IPS-18c (cell line): ENCODE results near the gene ZNF215.
A peak's percentile ranks its signal among the peaks of the same experiment; 100 is the strongest.
"Not testable (repeated sequence)": the region's sequence is repeated elsewhere in the genome, so short reads cannot be mapped to it uniquely, and the experiment has no call there.

Experiments
- H3K4me3 ChIP-seq: 2 replicates; pipeline ENCODE4 v1.7.0; 2013; ENCODE audit warnings: low read depth, mild to moderate bottlenecking, low read length, moderate library complexity; ENCODE audit not compliant: insufficient read depth
- H3K9me3 ChIP-seq: one replicate; pipeline ENCODE4 v1.6.1; 2013; ENCODE audit warnings: mild to moderate bottlenecking, low read length, moderate library complexity; ENCODE audit not compliant: control insufficient read depth, insufficient read depth

Gene ZNF215

GRCh38 chr11:6927030-6927617 is 898 bp downstream of the ZNF215 start:
- Histone ChIP-seq H3K9me3 (no peaks in the 10 kb centered on the region), H3K4me3 (peak overlapping the region; percentile 97)

DNA sequence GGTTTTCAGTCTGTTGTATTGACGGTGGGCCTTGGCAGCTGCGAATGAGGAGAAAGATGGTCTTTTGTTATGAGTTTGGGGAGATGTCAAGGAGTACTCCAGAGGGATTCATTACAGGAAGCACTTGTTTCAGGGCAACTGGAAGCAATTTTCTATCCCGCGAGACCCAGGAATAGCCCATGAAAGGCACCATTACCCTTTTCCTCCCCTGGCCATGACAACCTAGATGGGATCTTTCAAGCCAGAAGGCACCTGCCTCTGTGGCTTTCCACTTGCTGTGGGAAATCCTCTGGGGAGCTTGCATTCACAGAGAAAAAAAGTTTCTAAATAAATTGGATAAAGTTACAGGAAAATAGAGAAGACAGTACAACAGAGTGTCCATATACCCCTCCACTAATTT is 2.7 kb downstream of the ZNF215 start:
- Histone ChIP-seq H3K9me3 (no peaks in the 10 kb centered on the region), H3K4me3 (no peak overlapping the region)

- Histone ChIP-seq H3K9me3 (no peaks in the 10 kb centered on the region), H3K4me3 (no peak overlapping the region)
Measured at GRCh38 chr11:6931146-6931713, 5.0 kb downstream of the ZNF215 start.

GRCh38 chr11:6932145-6932544 is 5.9 kb downstream of the ZNF215 start:
- Histone ChIP-seq H3K4me3 (no peak overlapping the region), H3K9me3 (no peaks in the 10 kb centered on the region)

- no peak overlapping the region for H3K4me3 ChIP-seq
- H3K9me3 ChIP-seq: no peaks in the 10 kb centered on the region
Measured at GRCh38 chr11:6941970-6942369, 15.7 kb downstream of the ZNF215 start.

DNA sequence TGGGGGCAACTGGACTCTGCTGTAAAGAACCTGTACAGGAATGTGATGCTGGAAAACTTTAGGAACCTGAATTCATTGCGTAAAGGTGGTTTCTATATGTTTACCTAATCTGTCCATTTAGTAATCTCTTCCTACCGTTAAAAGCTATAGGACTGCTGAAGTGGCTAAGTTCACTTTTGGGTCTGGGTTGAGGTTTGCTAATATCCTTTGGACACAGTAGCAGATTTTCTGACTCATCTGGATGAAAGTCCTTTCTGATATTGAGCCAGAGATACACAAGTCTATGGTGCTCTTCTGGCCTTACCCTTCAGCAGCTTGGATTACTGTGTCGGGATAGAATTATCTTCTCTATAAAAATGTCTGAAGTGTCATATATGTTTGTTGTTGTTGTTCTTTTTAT is 16.9 kb downstream of the ZNF215 start:
- Histone ChIP-seq H3K4me3 (no peak overlapping the region), H3K9me3 (no peaks in the 10 kb centered on the region)

GRCh38 chr11:6954248-6954647 is 28.0 kb downstream of the ZNF215 start:
- not testable (repeated sequence) for H3K4me3 ChIP-seq, H3K9me3 ChIP-seq

DNA sequence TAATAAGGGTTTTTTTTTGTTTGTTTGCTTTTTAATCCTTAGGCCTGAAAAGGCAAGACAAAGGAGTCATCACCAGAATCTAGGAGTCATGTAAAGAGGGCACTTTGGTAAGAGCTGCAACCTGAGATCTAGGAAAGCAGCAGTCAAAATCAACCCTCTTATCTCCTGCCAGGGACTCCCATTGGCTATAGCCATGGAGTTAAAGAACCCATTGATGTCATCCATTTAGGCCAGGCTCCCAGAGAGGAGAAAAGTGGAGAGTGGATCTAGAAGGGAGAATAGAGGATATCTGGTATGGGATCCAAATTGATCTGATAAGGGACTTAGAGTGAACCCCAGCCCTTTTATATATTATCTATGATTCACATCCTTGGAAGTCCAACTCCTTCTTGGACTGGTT is 35.9 kb downstream of the ZNF215 start:
- Histone ChIP-seq H3K9me3 (no peaks in the 10 kb centered on the region), H3K4me3 (no peak overlapping the region)

DNA sequence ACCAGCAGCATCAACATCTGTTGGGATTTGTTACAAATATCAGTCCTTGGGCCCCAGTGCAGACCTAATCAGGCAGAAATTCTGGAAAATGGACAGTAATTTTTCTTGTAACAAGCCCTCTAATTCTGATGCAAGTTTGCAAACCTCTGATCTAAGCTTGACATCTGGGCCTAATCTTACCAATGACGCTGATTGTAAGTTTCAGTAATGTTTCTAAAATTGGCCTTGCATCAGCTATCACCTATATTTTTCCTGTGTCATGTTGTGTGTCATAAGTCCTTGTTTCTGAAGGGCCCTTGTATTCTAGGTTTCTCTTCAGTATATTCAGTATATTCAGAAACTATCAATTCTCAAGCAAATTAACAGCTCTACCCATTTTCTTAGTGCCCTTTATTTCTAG is 36.4 kb downstream of the ZNF215 start:
- Histone ChIP-seq H3K9me3 (no peaks in the 10 kb centered on the region), H3K4me3 (no peak overlapping the region)

DNA sequence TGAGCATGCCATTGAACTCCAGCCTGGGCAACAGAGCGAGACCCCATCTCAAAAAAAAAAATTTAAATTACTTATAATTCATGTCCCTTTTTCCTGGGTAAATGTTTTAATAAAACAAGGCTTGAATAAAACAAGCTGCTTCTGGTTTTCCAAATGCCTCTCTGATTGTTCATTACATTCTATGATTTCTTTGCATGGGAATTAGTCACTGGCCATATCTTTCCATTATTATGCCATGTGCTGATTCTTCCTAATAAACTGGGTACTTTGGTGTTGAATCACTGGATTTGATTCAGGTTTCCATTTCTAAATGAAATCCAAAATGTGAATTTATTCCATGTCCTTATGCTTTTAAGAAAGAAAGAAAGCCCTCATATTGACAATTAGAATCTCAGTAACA is 42.6 kb downstream of the ZNF215 start:
- no peaks in the 10 kb centered on the region for H3K9me3 ChIP-seq
- no peak overlapping the region for H3K4me3 ChIP-seq

DNA sequence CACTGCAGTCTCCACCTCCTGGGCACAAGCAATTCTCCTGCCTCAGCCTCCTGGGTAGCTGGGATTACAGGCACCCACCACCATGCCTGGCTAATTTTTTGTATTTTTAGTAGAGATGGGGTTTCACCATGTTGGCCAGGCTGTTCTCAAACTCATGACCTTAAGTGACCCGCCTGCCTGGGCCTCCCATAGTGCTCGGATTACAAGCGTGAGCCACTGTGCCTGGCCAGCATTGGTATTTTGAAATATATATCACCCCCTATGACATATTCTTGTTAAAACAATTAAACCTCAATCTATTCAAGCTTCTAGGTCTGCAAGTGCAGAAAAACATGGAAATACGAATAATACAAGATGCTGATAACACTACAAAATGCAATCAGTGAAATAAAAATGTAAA is 43.6 kb downstream of the ZNF215 start:
- H3K9me3 ChIP-seq, H3K4me3 ChIP-seq: not testable (repeated sequence)

DNA sequence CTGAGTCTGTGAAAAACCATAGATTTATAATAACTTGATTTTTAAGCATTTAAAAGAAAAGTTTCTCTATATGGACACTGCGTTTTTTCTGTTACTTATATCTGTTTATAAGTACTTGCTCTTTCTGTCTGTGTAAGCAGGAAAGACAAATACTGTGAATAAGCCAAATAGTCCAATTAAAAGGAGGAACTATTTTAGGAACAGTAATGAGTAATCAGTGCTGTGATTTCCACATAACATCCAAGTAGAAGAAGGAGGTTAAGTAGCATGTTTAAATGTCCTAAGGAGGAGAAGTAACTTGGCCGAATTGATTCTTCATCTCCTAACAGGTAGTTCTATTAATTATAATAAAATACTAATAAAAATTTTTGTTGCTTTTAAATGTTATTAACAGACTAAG is 53.1 kb downstream of the ZNF215 start:
- Histone ChIP-seq H3K9me3 (no peaks in the 10 kb centered on the region), H3K4me3 (no peak overlapping the region)

DNA sequence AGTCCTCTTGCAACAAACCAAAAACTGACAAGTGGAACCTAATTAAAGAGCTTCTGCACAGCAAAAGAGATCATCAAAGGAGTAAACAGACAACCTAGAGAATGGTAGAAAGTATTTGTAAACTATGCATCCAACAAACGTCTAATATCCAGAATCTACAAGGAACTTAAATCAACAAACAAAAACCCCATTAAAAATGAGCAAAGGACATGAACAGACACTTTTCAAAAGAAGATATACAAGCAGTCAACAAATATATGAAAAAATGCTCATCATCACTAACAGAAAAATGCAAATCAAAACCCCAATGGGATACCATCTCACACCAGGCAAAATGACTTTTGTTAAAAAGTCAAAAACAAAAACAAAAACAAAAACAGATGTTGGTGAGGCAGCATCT is 60.3 kb downstream of the ZNF215 start:
- Histone ChIP-seq H3K4me3 (no peak overlapping the region), H3K9me3 (no peaks in the 10 kb centered on the region)

DNA sequence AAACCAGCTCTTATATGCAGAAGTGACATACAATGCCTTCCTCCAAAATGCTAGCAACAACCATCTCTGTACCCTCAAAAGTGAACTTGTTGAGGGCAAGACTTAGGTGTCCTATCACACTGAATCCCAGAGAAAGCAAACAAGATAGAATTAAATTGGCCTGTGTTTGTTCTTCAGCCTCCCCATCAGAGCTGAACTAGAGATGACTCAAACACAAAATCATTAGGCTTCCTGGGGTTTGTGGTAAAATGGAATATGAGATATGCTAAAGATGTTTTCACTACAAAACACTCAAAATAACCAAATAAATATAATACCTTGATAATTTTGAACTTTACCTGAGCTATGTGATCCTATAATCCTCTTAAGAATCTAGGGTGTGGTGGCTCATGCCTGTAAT is 62.3 kb downstream of the ZNF215 start:
- no peaks in the 10 kb centered on the region for H3K9me3 ChIP-seq
- no peak overlapping the region for H3K4me3 ChIP-seq

DNA sequence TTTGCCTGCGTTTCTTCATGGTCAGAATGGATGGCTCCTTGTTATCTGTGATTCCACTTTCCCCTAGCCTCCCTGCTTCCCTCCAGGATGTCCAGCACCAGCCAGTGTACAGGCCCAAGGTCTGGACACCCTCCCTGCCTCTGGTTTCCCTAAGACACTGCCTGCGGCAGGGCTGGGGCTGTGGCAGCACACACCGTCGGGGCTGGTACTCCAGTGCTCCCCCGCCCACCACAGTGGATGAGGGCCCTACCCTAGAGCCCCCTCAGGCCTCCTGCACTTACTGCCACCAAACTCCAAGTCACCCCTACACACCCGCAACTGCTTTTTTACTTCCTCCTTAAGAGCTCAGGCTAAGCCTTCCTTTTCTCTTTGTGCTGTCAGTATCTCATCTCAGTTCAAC is 65.0 kb downstream of the ZNF215 start:
- no peaks in the 10 kb centered on the region for H3K9me3 ChIP-seq

DNA sequence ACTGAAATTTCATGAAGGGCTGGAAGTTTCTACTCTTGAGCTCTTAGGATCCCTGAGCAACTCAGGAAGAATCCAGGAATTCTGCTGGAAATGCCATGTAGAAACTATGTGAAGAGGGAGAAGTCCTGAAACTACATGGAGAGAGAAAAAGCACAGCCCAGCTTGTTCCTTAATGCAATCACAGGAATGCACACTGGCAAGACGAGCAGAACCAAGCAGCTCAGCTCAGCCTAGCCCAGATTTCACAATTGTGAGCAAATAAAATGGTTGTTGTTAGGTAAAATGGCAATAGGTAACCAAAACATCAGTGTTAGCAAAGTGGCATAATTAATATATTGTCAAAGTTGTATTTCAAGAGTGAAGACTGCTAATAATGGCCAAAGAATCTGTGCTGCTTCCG is 65.8 kb downstream of the ZNF215 start:
- H3K9me3 ChIP-seq: no peaks in the 10 kb centered on the region
- H3K4me3 ChIP-seq: no peak overlapping the region

More for the DNA sequence above, 65.0 kb downstream of the ZNF215 start:
- H3K4me3 ChIP-seq: no peak overlapping the region

DNA sequence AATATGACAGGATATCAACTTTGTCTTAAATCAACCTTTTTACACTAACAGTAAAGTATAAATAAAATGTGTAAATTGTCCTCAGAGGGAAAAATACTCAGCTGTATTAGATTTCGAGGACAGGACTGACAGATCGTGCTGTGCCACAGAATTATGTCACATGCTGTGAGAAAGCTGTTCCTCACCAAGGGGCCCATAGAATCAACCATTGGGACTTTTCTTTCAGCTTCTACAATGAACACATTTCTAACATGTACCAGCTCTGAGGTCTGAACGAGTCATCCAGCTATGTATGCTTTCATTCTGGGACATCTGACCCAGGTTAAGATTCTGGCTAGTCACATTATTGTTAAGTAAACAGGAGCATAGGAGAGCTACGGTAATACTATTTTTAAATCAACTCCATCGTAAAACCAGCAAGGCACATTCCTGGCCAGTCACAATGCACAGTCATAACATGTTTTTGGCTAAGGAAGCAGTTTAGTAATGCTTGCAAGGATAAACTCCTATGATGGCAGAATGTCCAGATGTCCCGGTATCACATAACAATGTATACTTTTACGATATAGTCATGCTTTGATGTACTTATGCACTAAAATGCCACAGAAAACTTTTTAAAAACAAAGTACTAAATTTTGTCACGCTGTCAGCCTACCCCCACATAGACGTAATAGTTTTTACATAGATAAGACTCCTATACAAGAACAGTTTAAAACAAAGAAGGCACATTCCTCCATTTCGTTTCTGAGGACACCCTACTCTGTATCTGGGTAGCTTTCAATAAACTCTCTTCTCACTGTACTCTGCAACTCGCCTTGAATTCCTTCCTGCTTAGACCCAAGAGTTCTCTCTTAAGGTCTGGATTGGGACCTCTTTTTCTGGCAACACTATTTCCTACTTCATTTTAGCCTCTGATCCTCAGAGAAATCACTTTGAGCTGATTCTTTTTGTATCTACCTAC is 66.5 kb downstream of the ZNF215 start:
- Histone ChIP-seq H3K4me3 (no peak overlapping the region), H3K9me3 (no peaks in the 10 kb centered on the region)

DNA sequence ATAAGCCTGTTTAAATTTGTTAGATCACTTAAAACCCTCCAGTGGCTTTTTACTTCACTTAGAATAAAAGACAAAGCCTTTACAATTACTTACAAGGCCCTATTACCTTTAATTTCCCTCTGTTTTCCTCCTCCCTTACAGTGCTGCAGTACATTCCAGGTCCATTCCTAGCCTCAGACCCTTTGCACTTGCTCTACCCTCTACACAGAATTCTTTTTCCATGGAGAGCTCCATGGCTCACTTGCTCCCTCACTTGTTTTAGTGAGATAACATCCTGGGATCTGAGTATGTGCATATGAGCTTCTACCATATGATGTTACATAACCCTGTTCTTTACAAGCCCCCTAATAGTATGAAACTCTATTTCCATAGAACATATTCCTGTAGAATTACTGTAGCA is 69.5 kb downstream of the ZNF215 start:
- Histone ChIP-seq H3K9me3 (no peaks in the 10 kb centered on the region), H3K4me3 (no peak overlapping the region)
